ENCODE results near the gene NLRC3.

The NLRC3 gene

GRCh38 chr16:3561626-3562025 is 15.6 kb downstream of the NLRC3 start:
- 94% methylated on average over 15 of the region's 15 CpGs for WGBS
- no peak overlapping the region for H3K9ac ChIP-seq (ENCODE audit: low read depth, low read length)

DNA sequence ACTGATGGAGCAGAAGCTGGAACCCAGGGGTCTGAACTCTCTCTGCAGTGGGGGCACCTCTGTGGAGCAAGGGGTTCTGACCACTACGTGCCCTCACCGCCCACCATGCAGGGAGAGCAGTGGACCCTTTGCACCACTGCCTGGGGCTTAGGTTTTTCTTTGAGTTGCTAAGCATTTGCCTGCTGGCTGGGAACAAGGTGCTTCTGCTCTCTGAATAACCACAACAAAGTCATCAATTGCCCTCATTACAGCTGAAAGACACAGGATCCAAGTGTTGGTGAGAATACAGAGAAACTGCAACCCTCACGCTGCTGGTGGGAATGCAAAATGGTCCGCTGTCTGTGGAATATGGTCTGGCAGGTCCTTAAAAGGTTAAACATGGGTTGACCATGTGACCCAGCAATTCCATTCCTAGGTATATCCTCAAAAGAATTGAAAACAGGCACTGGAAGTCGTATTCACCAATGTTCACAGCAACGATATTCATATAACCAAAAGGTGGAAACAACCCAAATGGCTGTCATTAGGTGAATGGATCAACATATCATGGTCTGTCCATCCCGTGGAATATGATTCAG is 22.8 kb downstream of the NLRC3 start:
- H3K9me3 ChIP-seq (ENCODE audit: insufficient read depth, low read depth, low read length), result no peaks in the 10 kb centered on the region
- H3K4me3 ChIP-seq (ENCODE audit: low read length), result 0 out of 2 replicates have a peak overlapping the region, but pooled peaks have one; percentile 17
- WGBS, result 34% methylated on average over 7 of the region's 7 CpGs
- peaks cover 28% of the 10 kb centered on the region for H3K4me1 ChIP-seq (ENCODE audit: insufficient read depth, low read length)
- no peak overlapping the region for H3K9ac ChIP-seq (ENCODE audit: low read depth, low read length)
- peak overlapping the region; percentile 74; the same call in 1 of the 2 replicates for H3K27ac ChIP-seq (ENCODE audit: low read depth, low read length)
- H3K27me3 ChIP-seq (ENCODE audit: insufficient read depth, low read length), result peaks cover 28% of the 10 kb centered on the region; the same call in 1 of the 2 replicates
- no peaks in the 10 kb centered on the region for H3K36me3 ChIP-seq (ENCODE audit: insufficient read depth, low read length)

More at GRCh38 chr16:3561626-3562025, 15.6 kb downstream of the NLRC3 start:
- H3K36me3 ChIP-seq (ENCODE audit: insufficient read depth, low read length), result no peaks in the 10 kb centered on the region
- H3K9me3 ChIP-seq (ENCODE audit: insufficient read depth, low read depth, low read length), result no peaks in the 10 kb centered on the region
- H3K27me3 ChIP-seq (ENCODE audit: insufficient read depth, low read length), result no peaks in the 10 kb centered on the region
- H3K27ac ChIP-seq (ENCODE audit: low read depth, low read length), result no peak overlapping the region
- H3K4me3 ChIP-seq (ENCODE audit: low read length), result no peak overlapping the region
- no peaks in the 10 kb centered on the region for H3K4me1 ChIP-seq (ENCODE audit: insufficient read depth, low read length)

DNA sequence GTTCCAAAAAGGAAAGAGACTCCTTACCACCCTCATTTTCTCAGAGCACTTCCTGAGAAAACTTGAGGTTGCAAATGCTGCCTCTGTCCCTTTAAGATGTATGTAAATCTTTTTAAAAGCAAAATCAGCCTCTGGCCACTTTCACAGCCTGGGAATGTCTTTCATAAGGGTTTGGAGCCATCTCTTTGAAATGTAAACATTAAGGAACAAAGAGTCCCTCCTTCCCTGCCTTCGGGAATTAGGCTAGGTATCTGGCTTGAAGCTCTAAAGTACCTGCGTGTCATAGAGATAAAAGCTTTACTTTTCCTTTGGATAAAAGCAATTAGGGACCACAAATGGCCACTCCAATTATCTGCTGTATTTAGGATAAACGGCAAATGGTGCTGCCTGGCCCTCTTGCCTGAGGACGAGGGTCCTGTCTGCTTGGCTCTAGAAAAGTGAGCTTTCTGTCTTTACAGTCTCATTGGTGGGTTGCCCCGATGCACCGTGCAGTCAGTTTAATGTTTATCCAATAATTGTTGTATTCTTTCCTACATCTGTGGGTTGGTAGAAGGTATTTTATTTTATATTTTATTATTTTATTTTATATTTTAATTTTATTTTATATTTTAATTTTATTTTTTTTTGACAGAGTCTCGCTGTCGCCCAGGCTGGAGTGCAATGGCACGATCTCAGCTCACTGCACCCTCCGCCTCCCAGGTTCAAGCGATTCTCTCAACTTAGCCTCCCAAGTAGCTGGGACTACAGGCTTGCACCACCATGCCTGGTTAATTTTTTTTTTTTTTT is 23.9 kb downstream of the NLRC3 start:
- Histone ChIP-seq H3K27me3 (ENCODE audit: insufficient read depth, low read length) (peaks cover 28% of the 10 kb centered on the region; the same call in 1 of the 2 replicates), H3K36me3 (ENCODE audit: insufficient read depth, low read length) (no peaks in the 10 kb centered on the region), H3K4me1 (ENCODE audit: insufficient read depth, low read length) (peaks cover 28% of the 10 kb centered on the region), H3K4me3 (ENCODE audit: low read length) (peak overlapping the region; percentile 35), H3K9ac (ENCODE audit: low read depth, low read length) (no peak overlapping the region), H3K9me3 (ENCODE audit: insufficient read depth, low read depth, low read length) (no peaks in the 10 kb centered on the region), H3K27ac (ENCODE audit: low read depth, low read length) (peak overlapping the region; percentile 85; the same call in 1 of the 2 replicates)
- WGBS, result 23% methylated on average over 11 of the region's 11 CpGs

GRCh38 chr16:3550851-3551847 is 26.1 kb downstream of the NLRC3 start:
- H3K27ac ChIP-seq (ENCODE audit: low read depth, low read length), result no peak overlapping the region
- H3K36me3 ChIP-seq (ENCODE audit: insufficient read depth, low read length), result no peaks in the 10 kb centered on the region
- peaks cover 28% of the 10 kb centered on the region; the same call in 1 of the 2 replicates for H3K27me3 ChIP-seq (ENCODE audit: insufficient read depth, low read length)
- no peak overlapping the region for H3K9ac ChIP-seq (ENCODE audit: low read depth, low read length)
- no peak overlapping the region for H3K4me3 ChIP-seq (ENCODE audit: low read length)
- WGBS, result 92% methylated on average over 6 of the region's 6 CpGs
- no peaks in the 10 kb centered on the region for H3K9me3 ChIP-seq (ENCODE audit: insufficient read depth, low read depth, low read length)
- H3K4me1 ChIP-seq (ENCODE audit: insufficient read depth, low read length), result peaks cover 28% of the 10 kb centered on the region

- 98% methylated on average over 2 of the region's 2 CpGs for WGBS
- H3K4me1 ChIP-seq (ENCODE audit: insufficient read depth, low read length), result peaks cover 25% of the 10 kb centered on the region
- no peak overlapping the region for H3K4me3 ChIP-seq (ENCODE audit: low read length)
- no peaks in the 10 kb centered on the region for H3K9me3 ChIP-seq (ENCODE audit: insufficient read depth, low read depth, low read length)
- H3K36me3 ChIP-seq (ENCODE audit: insufficient read depth, low read length), result no peaks in the 10 kb centered on the region
- H3K27ac ChIP-seq (ENCODE audit: low read depth, low read length), result no peak overlapping the region
- H3K9ac ChIP-seq (ENCODE audit: low read depth, low read length), result no peak overlapping the region
- H3K27me3 ChIP-seq (ENCODE audit: insufficient read depth, low read length), result peaks cover 28% of the 10 kb centered on the region; the same call in 1 of the 2 replicates
Measured at GRCh38 chr16:3549906-3550305, 27.3 kb downstream of the NLRC3 start.

GRCh38 chr16:3548859-3549258 is 28.3 kb downstream of the NLRC3 start:
- no peak overlapping the region for H3K27ac ChIP-seq (ENCODE audit: low read depth, low read length)
- no peak overlapping the region for H3K4me3 ChIP-seq (ENCODE audit: low read length)
- no peak overlapping the region for H3K9ac ChIP-seq (ENCODE audit: low read depth, low read length)
- H3K4me1 ChIP-seq (ENCODE audit: insufficient read depth, low read length), result peaks cover 16% of the 10 kb centered on the region
- H3K27me3 ChIP-seq (ENCODE audit: insufficient read depth, low read length), result peaks cover 28% of the 10 kb centered on the region; the same call in 1 of the 2 replicates
- no peaks in the 10 kb centered on the region for H3K36me3 ChIP-seq (ENCODE audit: insufficient read depth, low read length)
- 94% methylated on average over 15 of the region's 15 CpGs for WGBS
- no peaks in the 10 kb centered on the region for H3K9me3 ChIP-seq (ENCODE audit: insufficient read depth, low read depth, low read length)

- Histone ChIP-seq H3K27me3 (ENCODE audit: insufficient read depth, low read length) (peaks cover 28% of the 10 kb centered on the region; the same call in 1 of the 2 replicates), H3K9me3 (ENCODE audit: insufficient read depth, low read depth, low read length) (no peaks in the 10 kb centered on the region), H3K36me3 (ENCODE audit: insufficient read depth, low read length) (no peaks in the 10 kb centered on the region), H3K9ac (ENCODE audit: low read depth, low read length) (no peak overlapping the region), H3K4me3 (ENCODE audit: low read length) (no peak overlapping the region), H3K4me1 (ENCODE audit: insufficient read depth, low read length) (peaks cover 13% of the 10 kb centered on the region), H3K27ac (ENCODE audit: low read depth, low read length) (no peak overlapping the region)
- 93% methylated on average over 10 of the region's 10 CpGs for WGBS
Measured at GRCh38 chr16:3548445-3548844, 28.8 kb downstream of the NLRC3 start.

GRCh38 chr16:3546986-3547682 is 30.1 kb downstream of the NLRC3 start:
- Histone ChIP-seq H3K27ac (ENCODE audit: low read depth, low read length) (no peak overlapping the region), H3K4me1 (ENCODE audit: insufficient read depth, low read length) (peaks cover 2% of the 10 kb centered on the region; the same call in 1 of the 2 replicates), H3K27me3 (ENCODE audit: insufficient read depth, low read length) (peaks cover 26% of the 10 kb centered on the region; the same call in 1 of the 2 replicates), H3K9me3 (ENCODE audit: insufficient read depth, low read depth, low read length) (no peaks in the 10 kb centered on the region), H3K36me3 (ENCODE audit: insufficient read depth, low read length) (no peaks in the 10 kb centered on the region), H3K4me3 (ENCODE audit: low read length) (no peak overlapping the region), H3K9ac (ENCODE audit: low read depth, low read length) (no peak overlapping the region)
- 90% methylated on average over 15 of the region's 15 CpGs for WGBS

DNA sequence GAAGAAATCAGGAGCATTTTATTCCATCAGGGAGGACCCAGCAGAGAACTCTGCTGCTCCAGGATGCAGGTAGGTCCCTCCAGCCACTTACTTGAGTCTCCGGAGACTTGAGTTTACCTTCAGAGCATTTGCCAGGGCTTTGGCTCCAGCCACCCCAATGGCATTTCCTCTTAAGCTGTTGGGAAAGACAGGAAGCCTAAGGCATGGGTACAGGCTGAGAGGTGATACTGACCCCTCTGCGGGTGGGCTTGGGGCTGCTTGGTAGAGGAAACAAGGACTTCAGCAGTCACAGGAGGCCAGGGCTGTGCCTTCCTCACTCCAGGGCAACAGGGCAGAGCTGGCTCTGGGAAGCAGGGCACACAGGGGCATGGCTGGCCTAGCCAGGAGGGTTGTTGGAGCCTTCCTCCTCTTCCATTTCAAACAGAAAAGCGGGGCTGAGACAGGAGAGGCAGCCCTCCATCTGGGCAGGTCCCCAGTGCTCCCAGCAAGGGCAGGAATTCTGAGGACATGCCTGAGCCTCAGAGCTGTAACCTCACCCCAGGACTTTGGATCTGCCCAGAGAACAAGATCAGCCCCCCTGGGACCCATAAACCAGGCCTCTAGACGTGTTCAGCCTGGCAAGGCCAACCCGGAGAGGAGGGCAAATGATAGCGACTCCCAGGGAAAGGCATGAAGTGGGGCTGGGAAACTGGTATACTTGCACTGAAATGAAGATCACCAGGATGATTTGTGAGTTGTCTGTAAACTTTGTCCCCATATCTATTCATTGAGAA is 34.4 kb downstream of the NLRC3 start:
- no peaks in the 10 kb centered on the region for H3K27me3 ChIP-seq (ENCODE audit: insufficient read depth, low read length)
- peaks cover 8% of the 10 kb centered on the region; the same call in 1 of the 2 replicates for H3K36me3 ChIP-seq (ENCODE audit: insufficient read depth, low read length)
- no peak overlapping the region for H3K4me3 ChIP-seq (ENCODE audit: low read length)
- no peaks in the 10 kb centered on the region for H3K9me3 ChIP-seq (ENCODE audit: insufficient read depth, low read depth, low read length)
- H3K9ac ChIP-seq (ENCODE audit: low read depth, low read length), result no peak overlapping the region
- no peak overlapping the region for H3K27ac ChIP-seq (ENCODE audit: low read depth, low read length)
- H3K4me1 ChIP-seq (ENCODE audit: insufficient read depth, low read length), result no peaks in the 10 kb centered on the region
- WGBS, result 87% methylated on average over 6 of the region's 6 CpGs

Data from HUES64 (cell line).